Ramos (cell line): Measurements from ENCODE around the gene DGKD.
"Not testable (repeated sequence)": the region's sequence is repeated elsewhere in the genome, so short reads cannot be mapped to it uniquely, and the experiment has no call there.

Experiments
- in situ Hi-C: fragments of 300-500 bp; cut with MboI; formaldehyde crosslinking; loops from one replicate; pipeline ENCODE4 v1.14.3; 2022; ENCODE audit warnings: low sequenced_read_pairs; ENCODE audit not compliant: unreplicated experiment

DGKD gene

GRCh38 chr2:233353769-233354499 lies at the start of gene DGKD:
DGKD (plus strand) TSS chr2:233354494; CDS start chr2:233354519, 25 bp downstream.
- in situ Hi-C loops = loop anchor here (25.0 kb wide), 2 partner anchors 267 to 1692 kb away; no protein-coding TSS in a partner anchor

- in situ Hi-C loops = no loop called here
These were observed 46.7 kb upstream of the DGKD start, which contains the start of gene SAG for GRCh38 chr2:233307565-233307964. SAG (plus strand) TSS chr2:233307816; CDS start chr2:233309190, 1,374 bp downstream.

DNA sequence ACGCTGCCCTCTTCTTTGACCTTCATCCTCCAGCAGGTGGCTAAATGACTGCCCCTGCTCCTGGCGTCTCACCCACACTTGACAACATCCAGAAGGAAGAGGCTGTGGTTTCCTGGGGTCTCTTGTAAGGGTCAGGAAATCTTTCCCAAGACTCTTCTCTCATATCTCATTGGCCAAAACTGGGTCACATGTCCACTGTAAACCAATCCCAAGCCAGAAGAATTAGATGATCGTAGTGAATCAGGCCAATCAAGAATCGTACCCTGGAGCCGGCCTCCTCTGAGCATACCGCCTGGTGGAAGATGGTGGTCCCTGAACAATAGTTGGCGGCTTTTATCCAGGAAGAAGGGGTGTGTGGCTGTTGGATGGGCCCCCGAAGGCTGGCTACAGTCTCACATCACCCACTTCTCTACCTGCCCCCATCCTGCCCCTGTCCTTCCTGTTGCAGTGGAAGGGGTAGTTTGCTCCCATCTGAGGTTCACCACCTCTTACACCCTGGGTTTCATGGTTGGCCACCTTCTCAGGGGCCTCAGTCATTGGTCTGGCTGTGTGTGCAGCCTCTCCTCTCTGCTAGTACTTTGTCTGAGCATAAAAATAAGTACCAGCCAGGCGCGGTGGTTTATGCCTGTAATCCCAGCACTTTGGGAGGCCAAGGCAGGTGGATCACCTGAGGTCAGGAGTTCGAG lies 42.9 kb upstream of the DGKD start:
- in situ Hi-C loops = no loop called here

DNA sequence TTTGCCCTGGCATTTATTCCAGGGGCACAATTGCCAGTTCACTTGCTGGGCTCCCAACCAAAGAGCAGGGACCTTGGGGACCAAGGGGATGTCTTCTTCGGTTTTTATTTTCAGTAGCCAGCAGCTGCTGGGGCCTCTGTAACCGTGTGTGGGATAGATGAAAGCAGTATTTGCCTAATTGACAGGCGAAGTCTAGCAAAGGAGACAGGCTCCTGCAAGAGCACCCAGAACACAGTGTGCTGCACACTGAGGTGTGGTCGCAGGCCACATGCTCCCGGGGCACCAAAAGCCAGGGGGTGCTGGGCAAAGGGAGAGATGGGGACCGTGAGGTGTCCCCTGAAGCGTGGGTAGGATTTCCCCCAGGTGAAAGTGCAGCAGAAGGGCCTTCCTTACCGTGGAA lies 41.4 kb upstream of the DGKD start:
- in situ Hi-C loops = no loop called here

DNA sequence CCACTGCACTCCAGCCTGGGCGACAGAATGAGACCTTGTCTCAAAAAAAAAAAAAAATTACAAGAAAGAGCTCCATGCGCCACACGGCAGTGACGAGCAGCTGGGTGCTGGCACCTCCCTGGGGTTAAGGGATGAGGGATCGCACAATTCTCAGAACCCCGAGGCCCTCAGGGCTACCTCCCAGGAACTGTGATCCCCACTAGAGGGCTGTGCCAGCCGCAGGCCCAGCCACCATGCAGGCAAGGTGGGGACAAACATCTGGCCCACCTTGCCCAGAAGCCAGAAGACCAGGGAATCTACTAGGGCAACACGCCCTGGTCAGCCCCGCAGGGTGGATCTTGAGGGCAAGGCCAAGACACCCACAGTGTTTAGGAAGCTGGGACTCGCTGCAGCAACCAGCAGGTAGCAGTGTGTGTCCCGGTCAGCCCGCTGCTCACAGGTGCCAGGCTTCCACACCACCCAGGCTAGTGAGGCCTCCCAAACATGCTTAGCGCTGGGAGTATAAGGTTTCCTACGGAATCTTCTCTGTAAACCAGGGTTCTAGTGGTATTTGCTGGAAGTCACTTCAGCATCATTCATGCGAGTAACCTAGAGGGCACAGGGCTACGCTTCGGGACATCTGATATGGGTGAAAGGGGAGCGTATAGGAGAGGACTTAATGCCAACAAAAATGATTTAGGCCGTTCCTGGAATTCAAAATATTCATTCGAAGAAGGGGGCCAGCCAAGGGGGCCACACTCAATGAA lies 39.9 kb upstream of the DGKD start:
- in situ Hi-C loops = no loop called here

GRCh38 chr2:233317196-233317943 lies 36.9 kb upstream of the DGKD start:
- in situ Hi-C loops = no loop called here

DNA sequence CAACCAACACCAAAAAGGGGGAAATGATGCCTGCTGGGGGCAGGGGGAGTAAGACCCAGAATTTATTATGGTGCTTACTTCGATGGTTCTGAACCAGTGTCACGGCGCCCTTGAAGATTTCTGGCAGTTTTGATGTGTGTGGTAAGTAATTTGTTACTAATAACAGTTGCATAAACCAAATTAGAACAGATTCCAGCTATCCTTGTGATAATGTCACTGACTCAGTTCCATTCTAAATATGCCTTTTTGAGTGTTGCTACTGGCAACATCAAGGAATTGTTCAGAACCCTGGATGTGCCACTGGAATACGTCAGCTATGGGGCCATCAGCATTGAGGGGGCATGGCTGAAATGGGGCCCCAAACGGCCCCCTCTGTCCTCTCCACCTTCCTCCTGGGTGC lies 35.0 kb upstream of the DGKD start:
- in situ Hi-C loops = no loop called here

DNA sequence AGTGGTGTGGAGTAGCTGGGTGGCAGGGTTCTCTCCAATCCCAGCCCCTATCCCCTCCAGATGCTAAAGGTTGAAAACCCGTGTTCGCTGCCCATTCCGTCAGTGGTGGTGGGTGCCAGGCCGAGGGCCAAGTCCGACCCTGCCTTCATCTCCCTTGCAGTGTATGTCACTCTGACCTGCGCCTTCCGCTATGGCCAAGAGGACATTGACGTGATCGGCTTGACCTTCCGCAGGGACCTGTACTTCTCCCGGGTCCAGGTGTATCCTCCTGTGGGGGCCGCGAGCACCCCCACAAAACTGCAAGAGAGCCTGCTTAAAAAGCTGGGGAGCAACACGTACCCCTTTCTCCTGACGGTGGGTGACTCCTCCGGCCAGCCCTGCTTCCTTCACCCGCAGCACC lies 33.8 kb upstream of the DGKD start:
- in situ Hi-C loops = no loop called here

DNA sequence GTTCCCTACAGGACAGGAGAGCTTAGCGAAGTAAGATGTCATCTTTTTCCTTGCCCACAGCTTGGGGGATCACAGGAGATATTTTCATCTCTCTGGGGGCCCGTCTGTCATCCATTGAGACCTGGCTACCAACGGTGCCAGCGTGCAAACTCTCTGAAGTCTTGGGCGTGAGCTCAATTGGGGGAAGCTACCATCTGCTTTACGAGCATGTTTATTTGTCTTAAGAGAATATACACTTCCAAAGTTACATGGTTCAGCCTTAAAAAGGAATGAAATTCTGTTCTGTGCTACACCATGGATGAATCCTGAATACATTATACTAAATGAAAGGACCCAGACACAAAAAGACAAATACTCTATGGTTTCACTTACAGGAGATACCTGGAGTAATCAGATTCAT lies 33.1 kb upstream of the DGKD start:
- in situ Hi-C loops = no loop called here

GRCh38 chr2:233323851-233324250 lies 30.4 kb upstream of the DGKD start:
- in situ Hi-C loops = no loop called here

GRCh38 chr2:233325256-233325655 lies 29.0 kb upstream of the DGKD start:
- in situ Hi-C loops = no loop called here

- in situ Hi-C loops = no loop called here
These were observed 28.5 kb upstream of the DGKD start for GRCh38 chr2:233325814-233326213.

DNA sequence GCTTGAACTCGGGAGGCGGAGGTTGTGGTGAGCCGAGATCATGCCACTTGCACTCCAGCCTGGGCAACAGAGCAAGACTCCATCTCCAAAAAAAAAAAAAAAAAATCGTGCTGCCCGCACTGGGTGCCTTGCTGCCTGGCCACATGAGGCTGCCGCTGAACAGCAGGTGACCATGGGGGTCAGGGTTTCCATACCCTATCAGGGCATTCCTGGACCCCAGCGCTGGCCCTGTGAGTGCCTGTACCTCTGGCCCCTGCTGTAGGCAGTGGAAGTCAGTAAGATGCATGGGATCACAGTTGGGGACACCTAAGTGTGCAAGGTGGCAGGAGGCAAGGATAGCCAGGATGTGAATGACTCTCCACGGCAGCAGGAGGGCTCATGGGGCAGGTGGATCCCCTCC lies 27.8 kb upstream of the DGKD start:
- in situ Hi-C loops = no loop called here

DNA sequence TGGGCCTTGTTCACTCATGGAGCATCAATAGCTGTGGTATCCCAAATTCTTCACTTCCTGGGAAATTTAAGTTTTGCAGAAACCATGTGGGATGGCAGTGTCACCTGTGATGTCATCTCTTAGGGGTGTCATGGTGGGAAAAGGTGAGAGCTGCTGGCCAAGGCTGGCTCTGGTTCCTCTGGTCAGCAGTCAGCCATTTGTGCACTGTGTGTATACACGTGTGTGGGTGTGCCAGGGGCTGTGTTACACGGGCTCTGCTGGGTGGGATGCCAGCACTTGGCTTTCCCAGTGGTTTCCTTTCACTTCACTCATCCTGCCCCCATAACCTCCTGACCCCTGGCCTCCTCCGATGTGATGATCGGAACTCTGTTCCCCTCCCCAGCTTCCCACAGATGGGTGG lies 25.4 kb upstream of the DGKD start:
- in situ Hi-C loops = no loop called here

DNA sequence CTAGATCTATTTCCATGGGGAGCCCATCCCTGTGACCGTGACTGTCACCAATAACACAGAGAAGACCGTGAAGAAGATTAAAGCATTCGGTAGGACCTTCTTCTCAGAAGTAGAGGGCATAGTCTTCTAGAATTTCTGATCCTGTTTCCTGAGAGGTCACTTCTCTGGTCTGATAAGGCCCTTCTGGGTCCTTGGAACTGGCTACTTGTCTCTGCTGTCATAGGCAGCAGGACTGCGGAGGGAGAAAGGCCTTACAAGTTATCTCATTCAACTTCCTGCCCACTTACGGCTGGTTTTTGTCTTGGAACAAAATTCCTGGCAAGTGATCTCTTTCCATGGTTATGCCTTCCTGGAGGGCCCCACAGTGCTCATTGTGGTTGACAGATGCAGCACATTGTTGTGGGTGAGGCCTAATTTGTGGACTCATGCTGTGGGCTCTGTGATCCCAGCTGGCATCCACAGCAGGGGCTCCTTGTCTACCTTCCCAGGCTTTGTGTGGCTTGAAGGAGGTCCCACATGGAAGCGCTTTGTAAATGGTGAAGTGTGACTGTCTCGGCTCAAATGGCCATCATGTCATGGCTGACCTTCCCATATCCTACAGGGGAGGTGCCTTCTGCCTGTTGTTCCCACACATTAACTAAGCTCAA lies 24.7 kb upstream of the DGKD start:
- in situ Hi-C loops = no loop called here

DNA sequence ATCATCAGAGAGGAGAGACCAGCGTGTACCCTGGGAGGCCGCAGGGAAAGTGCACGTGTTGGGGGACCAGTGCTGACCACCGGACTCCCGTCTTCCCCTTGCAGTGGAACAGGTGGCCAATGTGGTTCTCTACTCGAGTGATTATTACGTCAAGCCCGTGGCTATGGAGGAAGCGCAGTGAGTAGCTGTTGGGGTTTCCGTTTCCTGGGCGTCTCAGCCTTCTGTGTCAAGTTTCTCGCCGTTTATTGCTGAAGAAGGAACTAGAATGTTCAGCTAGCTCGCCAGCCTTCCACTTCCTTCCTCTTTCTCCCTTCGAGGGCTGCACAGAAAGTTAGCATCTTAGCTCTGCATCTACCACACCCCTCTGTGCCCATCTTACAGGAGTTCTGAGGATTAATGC lies 22.8 kb upstream of the DGKD start:
- in situ Hi-C loops = no loop called here

- in situ Hi-C loops = no loop called here
These were observed 22.2 kb upstream of the DGKD start for GRCh38 chr2:233332125-233332524.

- in situ Hi-C loops = no loop called here
These were observed 19.4 kb upstream of the DGKD start for GRCh38 chr2:233334915-233335314.

DNA sequence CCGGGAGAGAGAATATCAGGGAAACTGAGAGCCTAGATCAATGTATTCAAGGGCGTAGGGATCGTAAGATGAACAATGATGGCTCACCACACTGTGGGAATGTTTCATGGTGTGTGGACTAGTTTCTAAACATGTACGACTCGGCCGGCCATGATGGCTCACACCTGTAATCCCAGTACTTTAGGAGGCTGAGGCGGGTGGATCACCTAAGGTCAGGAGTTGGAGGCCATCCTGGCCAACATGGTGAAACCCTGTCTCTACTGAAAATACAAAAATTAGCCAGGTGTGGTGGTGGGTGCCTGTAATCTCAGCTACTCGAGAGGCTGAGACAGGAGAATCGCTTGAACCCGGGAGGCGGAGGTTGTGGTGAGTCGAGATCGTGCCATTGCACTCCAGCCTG lies 18.2 kb upstream of the DGKD start:
- in situ Hi-C loops = not testable (repeated sequence)

DNA sequence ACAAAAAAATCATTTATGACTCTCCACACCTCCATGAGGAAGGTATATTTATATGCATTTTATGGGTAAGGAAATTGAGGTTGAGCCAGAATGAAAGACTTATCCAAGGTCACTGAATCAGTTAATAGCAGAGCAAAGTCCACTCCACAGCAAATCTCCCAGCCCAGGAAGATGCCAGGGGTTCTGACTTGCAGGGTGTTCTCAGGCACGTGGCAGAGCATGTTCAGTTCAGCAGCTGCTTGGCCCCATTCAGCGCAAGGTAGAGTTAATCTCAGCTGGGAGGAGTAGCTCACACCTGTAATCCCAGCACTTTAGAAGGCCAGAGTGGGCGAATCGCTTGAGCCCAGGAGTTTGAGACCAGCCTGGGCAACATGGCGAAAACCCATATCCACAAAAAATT lies 17.8 kb upstream of the DGKD start:
- in situ Hi-C loops = no loop called here
